Measurements from ENCODE around the gene TIPARP. TPM values are rescaled to one million over a fixed set of nuclear protein-coding genes. Genes with fewer than 3 reads are reported as not detected.

The TIPARP gene, protein sequence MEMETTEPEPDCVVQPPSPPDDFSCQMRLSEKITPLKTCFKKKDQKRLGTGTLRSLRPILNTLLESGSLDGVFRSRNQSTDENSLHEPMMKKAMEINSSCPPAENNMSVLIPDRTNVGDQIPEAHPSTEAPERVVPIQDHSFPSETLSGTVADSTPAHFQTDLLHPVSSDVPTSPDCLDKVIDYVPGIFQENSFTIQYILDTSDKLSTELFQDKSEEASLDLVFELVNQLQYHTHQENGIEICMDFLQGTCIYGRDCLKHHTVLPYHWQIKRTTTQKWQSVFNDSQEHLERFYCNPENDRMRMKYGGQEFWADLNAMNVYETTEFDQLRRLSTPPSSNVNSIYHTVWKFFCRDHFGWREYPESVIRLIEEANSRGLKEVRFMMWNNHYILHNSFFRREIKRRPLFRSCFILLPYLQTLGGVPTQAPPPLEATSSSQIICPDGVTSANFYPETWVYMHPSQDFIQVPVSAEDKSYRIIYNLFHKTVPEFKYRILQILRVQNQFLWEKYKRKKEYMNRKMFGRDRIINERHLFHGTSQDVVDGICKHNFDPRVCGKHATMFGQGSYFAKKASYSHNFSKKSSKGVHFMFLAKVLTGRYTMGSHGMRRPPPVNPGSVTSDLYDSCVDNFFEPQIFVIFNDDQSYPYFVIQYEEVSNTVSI
- 44.0 TPM for total RNA-seq

DNA sequence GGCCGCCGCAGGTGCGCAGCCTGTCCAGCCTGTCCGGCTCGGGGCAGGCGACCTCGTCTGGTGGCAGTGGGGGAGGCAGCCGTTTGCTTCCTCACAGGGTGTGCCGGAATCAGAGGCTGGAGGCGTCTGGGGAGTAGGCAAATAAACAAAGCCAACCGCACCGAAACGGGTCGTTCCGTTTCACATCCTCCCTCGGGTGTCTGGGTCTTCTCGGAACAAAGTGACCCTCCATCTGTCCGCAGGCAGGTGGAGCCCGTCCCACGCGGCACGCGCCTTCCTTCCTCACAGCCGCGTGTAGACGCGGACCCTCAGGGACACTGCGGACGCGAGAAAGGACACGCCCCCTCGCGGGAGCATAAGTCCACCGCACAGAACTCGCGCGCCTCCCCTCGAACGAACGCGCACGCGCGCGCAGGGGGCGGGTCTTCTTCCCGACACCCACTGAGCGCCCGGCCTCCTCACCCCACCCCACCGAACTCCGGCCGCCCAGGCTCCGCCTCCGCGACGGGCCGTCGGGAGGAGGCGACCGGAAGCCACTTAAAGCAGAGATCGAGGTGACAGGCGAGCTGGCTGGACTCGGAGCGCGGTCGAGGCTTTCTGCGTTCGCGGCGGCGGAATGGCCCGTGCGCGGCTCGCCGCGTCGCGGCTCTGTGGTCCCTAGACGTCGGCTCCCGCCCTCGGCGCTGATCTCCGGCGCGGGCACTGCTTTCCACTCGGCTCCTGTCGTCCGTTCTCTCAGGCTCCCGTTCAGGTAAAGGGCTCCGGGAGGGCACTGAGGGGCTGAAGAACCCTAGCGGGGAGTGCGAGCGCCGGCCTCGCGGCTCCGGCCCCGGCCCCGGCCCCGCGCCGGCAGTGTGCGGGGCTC is at the start of gene TIPARP:
TIPARP (plus strand) TSS at position 545 of the 865 bp plus-strand sequence. CDS start 3,108 bp downstream, outside the sequence.
- FAIRE-seq (no peak), DNase-seq (ENCODE audit: low spot score in 2 of 2) (peak; percentile 98)

DNA sequence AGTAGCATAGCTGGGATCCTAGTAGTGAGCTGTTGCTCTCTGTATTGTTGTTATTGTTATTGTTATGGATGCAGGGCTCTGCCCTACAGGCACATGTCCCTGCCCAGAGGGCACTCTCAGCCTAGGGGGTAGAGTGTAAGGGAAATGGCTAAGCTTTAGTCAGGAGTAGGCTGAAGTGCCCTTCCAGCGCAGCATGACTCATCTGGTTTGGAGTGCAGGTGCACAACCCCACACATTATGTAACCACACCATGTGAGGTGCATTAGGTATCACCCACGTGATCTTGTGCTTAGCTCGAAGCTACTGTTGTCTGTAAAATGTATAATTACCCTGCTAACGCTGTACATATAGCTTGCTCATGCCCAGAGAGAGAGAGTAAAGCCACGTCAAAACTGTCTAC is 48.3 kb upstream of the TIPARP start:
- no peak for DNase-seq (ENCODE audit: low spot score in 2 of 2)
- no peak for FAIRE-seq

DNA sequence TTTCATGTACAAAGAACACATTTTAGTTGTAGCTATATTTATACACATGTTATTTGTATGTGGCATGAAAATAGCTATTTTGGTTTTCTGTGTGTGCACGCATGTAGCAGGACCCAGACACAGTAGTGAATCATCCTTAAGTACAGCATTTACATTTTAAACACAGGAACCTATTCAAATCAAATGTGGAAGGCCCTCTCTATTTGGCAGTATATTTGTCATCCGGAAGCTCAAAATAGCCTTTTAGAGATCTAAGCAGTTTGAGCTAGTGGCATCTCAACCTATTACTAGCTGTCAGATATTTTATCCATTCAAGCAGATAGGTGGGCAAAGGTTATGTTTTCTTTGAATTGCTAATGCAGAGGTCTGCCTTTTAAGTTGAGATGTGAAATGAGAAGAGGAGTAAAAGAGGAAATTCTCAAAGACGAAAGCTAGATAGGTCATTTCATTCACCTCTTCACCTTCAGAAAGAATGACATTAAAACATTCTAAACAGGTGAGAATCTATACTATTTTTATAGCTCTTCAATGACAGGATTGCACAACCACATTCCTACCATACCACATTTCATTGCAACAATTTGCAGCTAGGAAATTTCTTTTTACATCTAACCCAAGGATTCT is 46.3 kb upstream of the TIPARP start:
- DNase-seq (ENCODE audit: low spot score in 2 of 2): no peak

DNA sequence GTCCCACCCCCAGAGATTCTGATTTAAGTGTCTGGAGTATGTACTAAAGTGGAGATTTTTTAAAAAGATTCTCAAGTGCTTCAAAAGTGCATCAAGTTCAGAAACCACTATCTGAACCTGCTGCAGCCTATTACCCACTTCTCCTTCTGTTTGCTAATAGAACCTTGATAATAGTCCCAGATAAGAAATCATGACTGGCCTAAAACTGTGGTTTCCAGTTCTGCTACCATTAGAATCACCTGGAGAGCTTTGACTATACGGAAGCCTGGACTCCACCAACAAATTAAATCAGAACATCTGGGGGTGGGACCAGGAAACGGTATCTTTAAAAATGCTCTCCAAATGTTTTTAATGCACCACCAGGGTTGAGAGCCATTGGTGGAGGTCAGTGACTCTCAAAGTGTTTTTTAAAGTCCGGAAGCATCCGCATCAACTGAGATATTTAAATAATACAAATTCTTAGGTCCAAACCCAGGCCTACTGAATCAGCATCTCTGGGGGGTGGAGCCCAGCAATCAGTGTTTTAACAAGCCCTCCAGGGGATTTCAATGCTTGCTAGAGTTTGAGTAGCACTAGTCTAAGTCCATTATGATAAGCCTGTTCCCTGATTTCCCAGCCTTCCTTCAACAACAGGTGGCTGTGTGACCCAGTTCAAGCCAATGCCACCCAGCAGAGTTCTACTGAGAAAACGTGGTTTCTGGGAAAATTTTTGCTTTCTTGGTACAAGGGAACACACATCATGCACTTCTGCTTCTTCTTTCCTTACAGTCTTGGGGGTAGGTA is 45.4 kb upstream of the TIPARP start:
- FAIRE-seq (no peak), DNase-seq (ENCODE audit: low spot score in 2 of 2) (no peak)

More for the DNA sequence above, 46.3 kb upstream of the TIPARP start:
- FAIRE-seq: no peak

DNA sequence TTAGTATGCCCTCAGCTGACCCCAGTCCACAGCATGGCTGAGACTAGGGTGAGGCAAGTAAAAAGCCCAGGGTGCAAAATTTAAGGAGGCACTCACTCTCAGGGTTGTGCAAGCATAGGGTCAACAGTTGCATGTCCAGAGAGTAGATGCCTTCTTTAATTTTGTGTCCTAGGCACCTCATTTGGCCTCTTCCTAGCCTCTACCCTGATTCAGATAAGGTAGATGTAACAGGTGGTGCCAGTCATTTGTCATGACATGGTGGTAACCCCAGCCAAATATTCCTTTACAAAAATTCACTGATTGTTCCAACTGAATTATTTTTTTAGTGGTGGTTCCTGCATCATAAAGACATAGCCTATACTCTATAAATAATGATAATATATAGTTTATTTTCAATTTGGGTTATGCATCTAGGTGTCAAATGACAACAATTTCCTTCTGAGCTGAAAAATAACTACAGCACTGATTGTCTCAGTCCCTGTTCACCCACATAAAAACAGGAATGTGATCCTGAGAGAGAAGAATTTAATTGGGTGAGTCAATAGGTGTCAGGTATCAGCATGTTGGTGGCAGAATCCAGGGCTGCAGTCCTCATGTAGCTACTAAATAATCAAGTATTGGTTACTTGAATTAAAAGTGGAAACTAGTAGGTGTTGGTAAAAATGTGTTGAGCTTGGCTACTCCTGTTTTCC is 44.2 kb upstream of the TIPARP start:
- no peak for DNase-seq (ENCODE audit: low spot score in 2 of 2)
- no peak for FAIRE-seq

DNA sequence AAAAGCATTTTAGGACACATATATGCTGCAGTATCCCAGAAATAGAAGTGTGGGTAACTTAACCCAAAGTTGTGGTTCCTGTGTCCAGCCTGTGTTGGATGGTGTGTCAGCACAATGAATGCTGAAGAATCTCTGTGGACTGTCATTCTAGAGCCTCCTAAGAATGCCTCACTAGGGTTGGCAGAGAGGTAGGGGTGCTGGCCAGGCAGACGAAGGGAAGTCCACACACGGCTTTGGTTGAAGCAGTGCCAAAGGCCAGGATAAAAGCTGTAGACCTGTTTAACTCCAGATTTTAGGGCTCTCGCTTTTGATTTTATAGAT is 43.7 kb upstream of the TIPARP start:
- no peak for DNase-seq (ENCODE audit: low spot score in 2 of 2)
- no peak for FAIRE-seq

DNA sequence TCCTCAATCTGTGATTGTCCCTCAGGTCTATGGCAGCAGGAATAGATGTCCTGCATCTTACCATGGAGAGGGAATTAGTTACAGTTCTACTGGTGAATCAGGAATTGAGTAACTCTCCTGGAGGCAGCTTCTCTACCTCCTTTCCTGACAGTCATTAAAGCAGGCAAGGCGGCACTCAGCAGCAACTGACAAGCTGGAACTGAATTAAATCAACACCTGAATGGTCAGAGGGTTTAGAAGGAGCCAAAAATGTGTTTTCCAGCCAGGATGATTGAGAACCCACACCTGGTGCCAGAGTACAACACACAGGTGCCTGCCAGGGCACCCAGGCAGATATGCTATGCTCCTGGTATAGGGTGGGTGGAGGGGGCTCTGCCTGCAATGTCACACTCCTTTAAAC is 43.1 kb upstream of the TIPARP start:
- DNase-seq (ENCODE audit: low spot score in 2 of 2) (no peak), FAIRE-seq (no peak)

DNA sequence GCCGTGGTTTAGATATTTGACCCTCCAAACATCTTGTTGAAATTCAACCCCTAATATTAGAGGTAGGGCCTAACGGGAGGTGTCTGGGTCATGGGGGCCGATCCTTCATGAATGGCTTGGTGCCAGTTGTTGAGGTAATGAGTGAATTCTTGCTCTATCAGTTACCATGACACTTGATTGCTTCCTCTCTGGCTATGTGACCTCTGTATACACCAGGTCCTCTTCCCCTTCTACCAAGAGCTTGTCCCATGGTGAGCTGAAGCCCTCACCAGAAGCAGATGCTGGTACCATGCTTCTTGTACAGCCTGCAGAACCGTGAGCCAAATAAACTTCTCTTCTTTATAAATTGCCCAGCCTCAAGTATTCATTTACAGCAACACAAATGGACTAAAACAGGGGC is 41.8 kb upstream of the TIPARP start:
- FAIRE-seq (no peak), DNase-seq (ENCODE audit: low spot score in 2 of 2) (no peak)

DNA sequence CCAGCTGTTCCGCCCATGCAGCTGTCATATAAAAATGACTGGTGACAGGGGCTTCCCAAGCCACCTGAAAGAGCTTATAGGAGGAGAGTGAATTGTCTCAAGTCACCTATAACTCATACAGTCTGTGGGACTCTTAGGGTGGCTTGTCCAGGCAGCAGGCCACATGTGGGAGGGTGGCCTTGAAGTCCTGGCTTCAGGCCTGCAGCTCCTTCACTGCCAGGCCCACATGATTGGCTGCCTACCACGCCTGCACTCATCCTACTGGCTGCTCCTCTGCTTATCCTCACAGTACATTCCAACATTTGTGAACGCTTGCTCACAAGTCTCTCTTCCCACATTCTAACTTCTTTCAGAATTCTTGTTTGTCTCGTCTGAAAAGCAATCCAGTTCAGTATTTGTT is 41.1 kb upstream of the TIPARP start:
- FAIRE-seq (no peak), DNase-seq (ENCODE audit: low spot score in 2 of 2) (no peak)

DNA sequence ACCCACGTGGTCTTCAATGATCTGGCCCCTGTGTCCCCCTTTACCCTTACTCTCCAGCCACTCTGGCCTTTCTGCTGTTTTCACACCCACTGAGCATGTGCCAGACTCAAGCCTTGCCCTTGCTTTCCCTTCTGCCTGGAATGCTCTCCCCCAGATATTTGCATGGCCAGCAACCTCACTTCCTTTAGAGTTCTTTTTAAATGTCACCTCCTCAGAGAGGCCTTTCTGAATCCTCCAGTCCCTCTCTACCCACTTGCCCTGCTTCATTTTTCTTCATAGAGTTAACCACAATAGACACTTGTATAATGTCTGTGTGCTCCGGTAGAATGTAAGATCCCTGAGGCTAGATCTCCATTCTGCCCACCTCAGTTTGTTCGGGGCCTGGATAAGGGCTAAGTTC is 39.4 kb upstream of the TIPARP start:
- FAIRE-seq (no peak), DNase-seq (ENCODE audit: low spot score in 2 of 2) (no peak)

DNA sequence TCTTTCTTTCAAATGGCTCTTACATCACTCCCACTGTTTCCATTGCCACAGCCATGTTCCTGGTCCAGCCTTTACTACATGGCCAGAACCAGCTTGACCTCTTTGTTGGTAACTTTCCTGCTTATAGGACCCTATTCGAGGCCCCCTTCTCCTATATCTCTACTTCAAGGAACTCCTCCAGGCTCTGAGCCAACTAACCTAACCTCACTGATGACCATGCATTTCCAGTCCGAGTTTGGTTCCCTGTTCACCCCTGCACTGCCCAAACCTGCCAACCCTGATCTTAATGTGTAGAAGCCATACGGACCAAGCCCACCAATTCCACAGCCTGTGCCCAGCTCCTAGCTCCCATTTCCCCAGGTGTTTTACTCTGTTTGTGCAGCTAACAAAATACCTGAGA is 38.4 kb upstream of the TIPARP start:
- FAIRE-seq (no peak), DNase-seq (ENCODE audit: low spot score in 2 of 2) (no peak)

DNA sequence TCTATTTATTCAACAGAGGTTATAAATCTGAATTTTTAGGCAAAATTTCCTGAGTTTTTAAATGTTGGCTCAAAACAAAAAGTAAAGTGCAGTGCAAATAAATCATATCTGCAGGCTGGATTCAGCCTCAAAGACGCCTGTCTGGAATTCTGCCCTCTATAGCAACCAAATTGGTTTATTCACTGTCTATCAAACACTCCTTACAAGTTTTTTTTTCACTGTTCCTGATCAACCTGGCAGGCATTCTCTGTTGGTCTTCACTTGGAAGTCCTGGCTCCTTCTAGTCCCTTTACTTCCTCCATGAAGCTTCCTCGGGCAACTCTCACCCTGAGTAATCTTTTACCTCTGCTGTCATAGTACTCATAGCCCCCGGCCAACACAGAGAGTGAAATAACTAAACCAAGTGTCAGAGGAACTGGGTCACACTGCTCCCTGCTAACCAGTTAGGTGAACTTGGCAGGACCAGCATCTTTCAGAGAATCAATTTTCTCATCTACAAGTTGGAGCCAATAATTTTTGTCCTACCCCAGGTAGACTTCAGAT is 36.8 kb upstream of the TIPARP start:
- FAIRE-seq: no peak
- DNase-seq (ENCODE audit: low spot score in 2 of 2): no peak

DNA sequence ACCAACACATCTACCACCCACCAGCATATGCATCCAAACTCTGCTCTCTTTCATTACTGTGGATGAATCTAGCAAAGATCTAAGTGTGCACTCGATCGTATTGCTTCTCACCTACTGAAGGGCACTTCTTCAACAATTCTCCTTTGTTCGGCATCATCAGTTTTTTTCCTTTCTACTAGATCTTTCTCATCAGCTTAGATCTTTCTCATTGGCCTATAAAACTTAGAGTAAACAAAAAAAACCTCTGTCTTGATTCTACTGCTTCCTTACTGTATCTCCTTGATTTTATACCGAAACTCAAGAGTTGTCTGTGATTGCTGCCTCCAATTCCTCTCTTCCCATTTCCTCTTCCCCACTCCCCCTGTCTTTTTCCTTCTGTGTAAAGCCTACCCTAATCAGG is 36.1 kb upstream of the TIPARP start:
- no peak for DNase-seq (ENCODE audit: low spot score in 2 of 2)
- no peak for FAIRE-seq

DNA sequence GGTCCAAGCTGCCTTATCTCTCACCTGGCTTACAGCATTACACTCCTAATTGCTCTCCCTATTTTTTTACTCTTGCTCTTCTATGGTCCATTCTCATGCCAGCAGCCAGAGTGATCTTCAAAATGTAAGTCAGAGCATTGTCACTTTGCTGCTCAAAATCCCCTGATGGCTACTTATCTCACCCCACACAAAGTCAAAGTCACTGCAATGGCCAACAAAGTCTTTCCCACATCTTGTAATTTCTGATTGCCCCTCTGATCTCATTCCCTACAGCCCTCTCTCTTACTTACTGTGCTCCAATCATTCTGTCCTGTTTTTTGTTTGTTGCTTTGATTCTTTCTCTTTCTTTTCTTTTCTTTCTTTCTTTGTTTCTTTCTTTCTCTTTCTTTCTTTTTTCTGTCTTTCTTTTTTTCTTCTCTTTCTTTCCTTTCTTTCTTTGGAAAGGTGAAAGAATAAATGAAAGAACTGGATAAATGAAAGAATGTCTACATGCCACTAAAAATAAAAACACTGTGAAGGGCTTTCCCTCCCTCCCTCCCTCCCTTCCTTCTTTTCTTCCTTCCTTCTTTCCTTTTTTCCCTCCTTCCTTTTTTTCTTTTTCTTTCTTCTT is 34.9 kb upstream of the TIPARP start:
- no peak for DNase-seq (ENCODE audit: low spot score in 2 of 2)
- FAIRE-seq: no peak

DNA sequence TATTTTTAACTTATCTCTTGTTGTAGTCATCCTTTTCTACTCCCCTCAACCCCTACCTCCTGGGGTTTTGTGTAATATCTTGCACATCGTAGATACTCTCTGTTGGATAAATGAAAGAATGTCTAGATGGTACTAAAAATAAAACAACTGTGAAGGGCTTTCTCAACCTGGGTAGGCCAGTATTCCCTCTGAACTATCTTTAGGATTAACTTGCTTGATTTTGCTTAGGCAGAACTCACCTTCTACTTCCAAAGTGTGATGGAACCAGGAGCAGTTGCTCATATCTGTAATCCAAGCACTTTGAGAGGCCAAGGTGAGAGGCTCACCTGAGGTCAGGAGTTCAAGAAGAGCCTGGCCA is 32.8 kb upstream of the TIPARP start:
- DNase-seq (ENCODE audit: low spot score in 2 of 2) (no peak), FAIRE-seq (no peak)

DNA sequence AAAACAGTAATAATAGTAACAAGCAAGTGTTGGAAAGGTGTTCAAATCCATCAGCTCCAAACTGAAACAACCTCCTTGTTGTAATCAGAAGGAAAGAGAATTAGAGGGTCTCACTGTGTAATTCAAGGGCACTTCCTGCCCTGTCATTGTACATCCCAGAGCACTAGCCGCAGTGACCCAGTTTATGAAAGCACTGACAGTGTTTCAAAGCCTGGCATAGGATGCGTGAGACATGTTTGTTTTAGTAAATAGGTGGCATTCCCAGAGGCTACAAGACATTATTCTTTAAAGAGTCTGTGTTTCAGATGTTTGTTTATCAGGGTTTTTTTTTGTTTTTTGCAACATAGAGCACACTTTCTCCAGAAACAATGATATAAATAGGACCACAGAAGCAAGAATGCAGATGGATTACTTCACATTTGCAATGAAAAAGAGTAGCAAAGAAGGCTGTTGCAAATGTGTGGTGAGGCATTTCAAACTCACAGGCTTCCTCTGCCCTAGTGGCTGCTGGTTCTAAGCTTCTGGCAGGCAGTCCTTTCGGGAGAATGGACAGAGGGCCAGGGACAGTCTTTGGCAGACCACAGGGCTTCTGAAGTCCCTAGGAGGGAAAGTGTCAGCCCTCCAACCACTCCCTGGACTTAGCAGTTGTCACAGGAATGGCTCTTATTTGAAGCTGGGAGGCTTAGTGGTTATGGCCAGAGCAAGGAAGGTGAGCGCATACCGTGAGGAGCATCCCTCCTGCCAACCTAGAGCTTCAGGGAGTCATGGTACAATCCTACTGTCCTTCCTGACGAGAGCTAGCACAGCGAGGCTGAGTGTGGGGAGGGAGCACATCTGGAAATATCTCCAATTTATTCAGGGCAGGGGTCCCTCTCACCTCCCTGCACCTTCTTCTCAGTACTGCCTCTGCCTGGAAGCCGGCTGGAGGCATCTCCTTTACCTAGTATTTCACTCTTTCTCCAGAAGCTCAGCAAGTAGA is 31.4 kb upstream of the TIPARP start:
- FAIRE-seq (no peak), DNase-seq (ENCODE audit: low spot score in 2 of 2) (peak in 1 of 2 donors; percentile 20)

DNA sequence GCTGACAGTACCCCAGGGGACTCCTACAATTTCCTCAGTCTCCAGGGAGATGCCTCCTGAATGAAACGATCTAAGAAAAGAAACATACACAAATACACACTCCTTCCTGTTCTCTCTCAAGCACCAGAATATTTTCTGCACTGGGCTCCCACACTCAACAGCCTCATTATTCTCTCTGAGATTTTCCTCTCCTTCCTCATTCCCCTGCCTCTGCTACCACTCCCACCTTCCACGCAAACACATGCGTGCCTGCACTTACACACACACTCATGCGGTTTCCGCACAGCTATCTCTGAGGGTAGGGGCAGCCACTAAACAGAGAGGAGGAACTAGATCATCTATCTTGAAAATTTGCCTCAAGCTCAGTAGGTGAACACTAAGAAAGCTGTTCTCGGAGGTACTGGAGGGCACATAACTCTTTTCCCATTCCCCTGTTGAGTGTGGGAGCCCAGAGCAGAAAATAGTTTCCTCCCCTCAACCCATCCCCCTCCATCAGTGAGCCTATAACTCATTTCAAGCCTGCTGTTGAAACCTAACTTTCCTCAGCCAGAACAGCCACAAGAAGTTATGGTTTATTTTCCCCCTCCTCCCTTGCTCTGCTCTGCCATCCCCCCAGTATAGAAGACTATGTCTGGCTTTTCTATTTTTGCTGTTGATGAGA is 30.5 kb upstream of the TIPARP start:
- peak in 1 of 2 donors; percentile 18 for DNase-seq (ENCODE audit: low spot score in 2 of 2)
- no peak for FAIRE-seq

Measured in frontal cortex (tissue), 4 donors.